Gastroesophageal sphincter (tissue), 3 donors: Measurements from ENCODE around the gene AKAP5.

ENCODE experiments used
- EP300 ChIP-seq: sonication (generic); formaldehyde crosslinking; IDR thresholded peaks from one replicate; pipeline ENCODE4 v1.6.1; 2017; ENCODE audit warnings: antibody characterized with exemption, mild to moderate bottlenecking
- POLR2A ChIP-seq, 2 donors: fragments of 450-650 bp; IDR thresholded peaks; one replicate each; pipeline ENCODE4 v1.6.1; 2017; ENCODE audit warnings: antibody characterized with exemption in 2 of 2, mild to moderate bottlenecking in 2 of 2, moderate library complexity in 1 of 2
- POLR2AphosphoS5 ChIP-seq: sonication (generic); formaldehyde crosslinking; IDR thresholded peaks from one replicate; pipeline ENCODE4 v1.6.1; 2017; ENCODE audit warnings: antibody characterized with exemption
- TF ChIP-seq, protein P1 (sequence below), 4 experiments: fragments of 200-600 bp in 2 of 4; fragments of 450-650 bp in 2 of 4; sonication (generic) in 1 of 4; IDR thresholded peaks; one replicate each; pipeline ENCODE4 v1.5.1; 2017 to 2019; ENCODE audit warnings: antibody characterized with exemption in 4 of 4, mild to moderate bottlenecking in 2 of 4, moderate library complexity in 2 of 4

DNA sequence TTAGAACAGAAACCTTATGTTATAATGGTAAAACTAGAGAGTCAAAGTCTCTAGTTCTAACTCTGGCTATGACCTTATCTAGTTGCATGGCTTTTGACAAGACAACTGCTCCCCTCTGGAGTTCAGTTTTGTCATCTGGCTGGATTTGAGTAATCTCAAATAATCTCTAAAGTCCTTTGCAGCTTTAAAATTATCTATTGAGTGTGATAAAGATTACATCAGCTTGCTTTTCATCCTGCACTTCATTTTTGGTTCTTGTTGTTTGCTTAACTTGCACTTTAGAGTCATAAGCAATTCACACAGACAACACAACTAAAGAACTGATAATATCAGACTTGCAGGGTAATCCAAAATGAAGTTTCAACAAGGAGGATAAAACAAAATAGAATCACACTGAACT, 2.3 kb downstream of the AKAP5 start:
- TF ChIP-seq, protein P1, sequence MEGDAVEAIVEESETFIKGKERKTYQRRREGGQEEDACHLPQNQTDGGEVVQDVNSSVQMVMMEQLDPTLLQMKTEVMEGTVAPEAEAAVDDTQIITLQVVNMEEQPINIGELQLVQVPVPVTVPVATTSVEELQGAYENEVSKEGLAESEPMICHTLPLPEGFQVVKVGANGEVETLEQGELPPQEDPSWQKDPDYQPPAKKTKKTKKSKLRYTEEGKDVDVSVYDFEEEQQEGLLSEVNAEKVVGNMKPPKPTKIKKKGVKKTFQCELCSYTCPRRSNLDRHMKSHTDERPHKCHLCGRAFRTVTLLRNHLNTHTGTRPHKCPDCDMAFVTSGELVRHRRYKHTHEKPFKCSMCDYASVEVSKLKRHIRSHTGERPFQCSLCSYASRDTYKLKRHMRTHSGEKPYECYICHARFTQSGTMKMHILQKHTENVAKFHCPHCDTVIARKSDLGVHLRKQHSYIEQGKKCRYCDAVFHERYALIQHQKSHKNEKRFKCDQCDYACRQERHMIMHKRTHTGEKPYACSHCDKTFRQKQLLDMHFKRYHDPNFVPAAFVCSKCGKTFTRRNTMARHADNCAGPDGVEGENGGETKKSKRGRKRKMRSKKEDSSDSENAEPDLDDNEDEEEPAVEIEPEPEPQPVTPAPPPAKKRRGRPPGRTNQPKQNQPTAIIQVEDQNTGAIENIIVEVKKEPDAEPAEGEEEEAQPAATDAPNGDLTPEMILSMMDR (IDR thresholded peaks at IDR 0.05): no peak
- TF ChIP-seq POLR2A (IDR thresholded peaks at IDR 0.05): no peak
- TF ChIP-seq EP300: no peak
- no peak for TF ChIP-seq POLR2AphosphoS5
